Prostate gland (tissue), 2 donors: ENCODE measurements around the gene RPL19. TPM values are rescaled to one million over a fixed set of nuclear protein-coding genes. Genes with fewer than 3 reads are reported as not detected.

Source experiments
- DNase-seq: peaks from one replicate; pipeline ENCODE4 v3.0.0-alpha.2; 2019; ENCODE audit warnings: low spot score
- H3K27ac ChIP-seq, 2 donors: fragments of 200-600 bp; sonication (generic); 2 replicates each; pipeline ENCODE4 v1.5.1; 2017 to 2019
- H3K27me3 ChIP-seq: fragments of 200-600 bp; sonication (generic); replicated peaks from 2 replicates; pipeline ENCODE4 v1.5.1; 2019; ENCODE audit not compliant: insufficient read depth
- H3K36me3 ChIP-seq, 2 donors: fragments of 200-600 bp; sonication (generic); 1 replicate in 1 of 2; 2 replicates in 1 of 2; pipeline versions ENCODE4 v1.5.1 to v1.8.1; 2017 to 2019
- H3K4me1 ChIP-seq: fragments of 200-600 bp; sonication (generic); replicated peaks from 2 replicates; pipeline ENCODE4 v1.5.1; 2019
- H3K4me3 ChIP-seq, 2 donors: fragments of 200-600 bp; sonication (generic); 2 replicates each; pipeline ENCODE4 v1.5.1; 2017 to 2019
- H3K9me3 ChIP-seq: fragments of 200-600 bp; sonication (generic); 2 replicates; pipeline ENCODE4 v1.5.1; 2017
- POLR2A ChIP-seq: fragments of 450-650 bp; IDR thresholded peaks from one replicate; pipeline ENCODE4 v1.6.1; 2016; ENCODE audit warnings: antibody characterized with exemption, mild to moderate bottlenecking
- POLR2AphosphoS5 ChIP-seq: sonication (generic); formaldehyde crosslinking; IDR thresholded peaks from one replicate; pipeline ENCODE4 v1.6.1; 2017; ENCODE audit warnings: antibody characterized with exemption
- WGBS: methylation state at CpG from one replicate; pipeline ENCODE4 v1.1.5; 2018; 5-methylcytosine and 5-hydroxymethylcytosine counted together
- intact Hi-C: fragments of 100-400 bp; cut with DNase I; formaldehyde crosslinking; loops from one replicate; pipeline ENCODE4 v1.14.2; 2022
- total RNA-seq, 2 donors: library from RNA; depleted of rRNA; stranded (reverse); fragments of >200 nt; gene quantifications; one replicate each; pipeline ENCODE4 v1.1.0, GENCODE V29; 2016
- TF ChIP-seq, protein P1 (sequence below), 4 experiments: fragments of 200-600 bp in 2 of 4; fragments of 450-650 bp in 2 of 4; sonication (generic) in 2 of 4; IDR thresholded peaks; 1 replicate in 3 of 4; 2 replicates in 1 of 4; pipeline ENCODE4 v1.5.1; 2016 to 2019; ENCODE audit warnings: antibody characterized with exemption in 4 of 4, mild to moderate bottlenecking in 2 of 4, moderate library complexity in 2 of 4

The RPL19 gene
- total RNA-seq, 2 donors from 2014 or later, result 2,194 to 3,634 TPM

- Histone ChIP-seq H3K36me3 (no peaks in the 10 kb centered on the region), H3K4me1 (no peaks in the 10 kb centered on the region)
- 82% methylated on average over 10 of the region's 10 CpGs for WGBS
Measured at GRCh38 chr17:39183720-39184119, 16.4 kb upstream of the RPL19 start.

GRCh38 chr17:39186481-39187002 is 13.5 kb upstream of the RPL19 start:
- Histone ChIP-seq H3K27ac (no peak overlapping the region), H3K9me3 (no peaks in the 10 kb centered on the region), H3K36me3 (no peaks in the 10 kb centered on the region), H3K4me3 (no peak overlapping the region), H3K27me3 (no peaks in the 10 kb centered on the region), H3K4me1 (no peaks in the 10 kb centered on the region)
- intact Hi-C loops, result no loop called here
- no peak for DNase-seq
- WGBS, result 67% methylated on average over 15 of the region's 15 CpGs
- TF ChIP-seq POLR2A (no peak), POLR2AphosphoS5 (no peak)

More at GRCh38 chr17:39183720-39184119, 16.4 kb upstream of the RPL19 start:
- DNase-seq, result no peak
- intact Hi-C loops, result no loop called here
- H3K9me3 ChIP-seq, result no peaks in the 10 kb centered on the region
- TF ChIP-seq, protein P1, sequence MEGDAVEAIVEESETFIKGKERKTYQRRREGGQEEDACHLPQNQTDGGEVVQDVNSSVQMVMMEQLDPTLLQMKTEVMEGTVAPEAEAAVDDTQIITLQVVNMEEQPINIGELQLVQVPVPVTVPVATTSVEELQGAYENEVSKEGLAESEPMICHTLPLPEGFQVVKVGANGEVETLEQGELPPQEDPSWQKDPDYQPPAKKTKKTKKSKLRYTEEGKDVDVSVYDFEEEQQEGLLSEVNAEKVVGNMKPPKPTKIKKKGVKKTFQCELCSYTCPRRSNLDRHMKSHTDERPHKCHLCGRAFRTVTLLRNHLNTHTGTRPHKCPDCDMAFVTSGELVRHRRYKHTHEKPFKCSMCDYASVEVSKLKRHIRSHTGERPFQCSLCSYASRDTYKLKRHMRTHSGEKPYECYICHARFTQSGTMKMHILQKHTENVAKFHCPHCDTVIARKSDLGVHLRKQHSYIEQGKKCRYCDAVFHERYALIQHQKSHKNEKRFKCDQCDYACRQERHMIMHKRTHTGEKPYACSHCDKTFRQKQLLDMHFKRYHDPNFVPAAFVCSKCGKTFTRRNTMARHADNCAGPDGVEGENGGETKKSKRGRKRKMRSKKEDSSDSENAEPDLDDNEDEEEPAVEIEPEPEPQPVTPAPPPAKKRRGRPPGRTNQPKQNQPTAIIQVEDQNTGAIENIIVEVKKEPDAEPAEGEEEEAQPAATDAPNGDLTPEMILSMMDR (IDR thresholded peaks at IDR 0.05), result no peak
- TF ChIP-seq POLR2AphosphoS5 (no peak), POLR2A (no peak)
- H3K4me3 ChIP-seq, result no peak overlapping the region
- H3K27me3 ChIP-seq, result no peaks in the 10 kb centered on the region
- no peak overlapping the region for H3K27ac ChIP-seq

DNA sequence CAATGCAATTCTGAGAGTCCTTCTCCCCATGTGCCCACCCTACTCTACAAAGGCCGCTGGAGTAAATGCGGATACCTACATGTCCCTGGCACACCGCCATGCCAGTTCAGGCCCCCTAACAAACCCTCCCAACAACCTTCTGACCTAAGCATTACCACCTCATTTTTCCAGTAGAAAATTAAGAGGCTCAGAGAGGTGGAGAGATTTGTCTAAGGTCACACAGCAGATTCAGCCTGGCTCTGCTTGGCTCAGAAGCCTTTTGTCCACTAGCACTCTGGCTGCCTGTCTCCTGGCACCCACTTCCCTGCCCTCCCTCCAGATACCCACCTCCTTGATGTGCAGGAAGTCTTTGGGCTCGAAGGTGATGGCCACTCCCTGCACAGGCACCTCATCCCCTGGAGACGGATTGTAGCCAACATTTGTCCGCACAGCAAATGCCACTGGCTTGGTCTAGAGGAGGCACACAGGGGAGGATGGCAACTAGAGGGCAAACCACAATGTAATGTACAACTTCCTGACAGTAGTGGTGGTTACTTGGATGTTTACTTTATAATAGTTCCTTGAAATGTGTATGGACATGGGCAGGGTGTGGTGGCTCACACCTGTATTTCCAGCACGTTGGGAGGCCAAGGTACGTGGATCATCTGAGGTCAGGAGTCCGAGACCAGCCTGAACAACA is 12.8 kb upstream of the RPL19 start:
- Histone ChIP-seq H3K27me3 (no peaks in the 10 kb centered on the region), H3K4me3 (no peak overlapping the region), H3K27ac (no peak overlapping the region), H3K9me3 (no peaks in the 10 kb centered on the region), H3K36me3 (no peaks in the 10 kb centered on the region), H3K4me1 (no peaks in the 10 kb centered on the region)
- no peak for DNase-seq
- TF ChIP-seq POLR2AphosphoS5 (no peak), POLR2A (no peak)
- TF ChIP-seq, protein P1 (IDR thresholded peaks at IDR 0.05), result no peak
- 87% methylated on average over 9 of the region's 9 CpGs for WGBS
- intact Hi-C loops, result no loop called here

DNA sequence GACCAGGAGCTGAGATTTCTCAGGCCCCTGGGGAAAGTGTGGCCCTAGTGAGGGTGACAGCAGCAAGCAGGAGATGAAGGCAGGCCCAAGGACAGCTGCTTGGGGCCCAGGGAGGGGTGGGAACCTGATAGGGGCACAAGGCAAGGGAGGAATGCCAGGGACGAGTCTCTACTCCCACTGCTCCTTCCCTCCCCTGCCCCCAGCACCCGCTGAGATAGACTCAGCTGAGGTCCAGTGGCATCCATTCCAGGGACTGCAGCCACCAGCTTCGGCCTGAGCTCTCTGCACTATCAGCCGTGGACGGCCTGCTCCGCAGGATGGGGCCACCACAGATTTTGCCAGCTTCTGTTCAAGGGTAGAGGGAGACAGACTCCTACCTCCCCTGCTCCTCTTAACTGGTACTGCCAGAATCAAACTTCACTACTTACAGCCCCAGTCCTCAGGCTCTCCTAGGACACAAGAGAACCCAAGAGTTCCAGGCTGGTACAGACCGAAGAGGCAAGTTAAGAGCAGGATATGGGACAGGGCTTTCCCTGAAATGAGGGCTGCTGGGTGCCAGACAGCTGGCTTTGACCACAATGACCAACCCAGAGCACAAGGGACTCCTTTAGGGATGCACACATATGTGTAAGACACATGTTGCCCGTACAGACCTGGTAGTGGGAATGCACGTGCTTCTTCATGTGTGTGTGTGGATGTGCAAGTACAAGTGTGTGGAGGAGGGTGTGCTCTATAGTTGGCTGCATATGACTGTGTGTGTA is 8.2 kb upstream of the RPL19 start:
- intact Hi-C loops, result no loop called here
- Histone ChIP-seq H3K27ac (no peak overlapping the region), H3K4me3 (no peak overlapping the region), H3K36me3 (no peaks in the 10 kb centered on the region), H3K27me3 (no peaks in the 10 kb centered on the region), H3K4me1 (no peaks in the 10 kb centered on the region), H3K9me3 (no peaks in the 10 kb centered on the region)
- TF ChIP-seq, protein P1 (IDR thresholded peaks at IDR 0.05), result no peak
- no peak for TF ChIP-seq POLR2A
- no peak for DNase-seq
- WGBS, result 87% methylated on average over 9 of the region's 9 CpGs

- Histone ChIP-seq H3K4me1 (no peaks in the 10 kb centered on the region), H3K9me3 (no peaks in the 10 kb centered on the region), H3K36me3 (no peaks in the 10 kb centered on the region), H3K4me3 (no peak overlapping the region), H3K27me3 (no peaks in the 10 kb centered on the region), H3K27ac (no peak overlapping the region)
- no peak for DNase-seq
- intact Hi-C loops, result no loop called here
- WGBS, result 93% methylated on average over 16 of the region's 16 CpGs
- TF ChIP-seq, protein P1 (IDR thresholded peaks at IDR 0.05), result no peak
- TF ChIP-seq POLR2AphosphoS5, result no peak
- TF ChIP-seq POLR2A, result no peak
Measured at GRCh38 chr17:39192901-39193300, 7.2 kb upstream of the RPL19 start.
